GM18870 (cell line): ENCODE measurements around the gene CLEC3A.
"Not testable (repeated sequence)": the region's sequence is repeated elsewhere in the genome, so short reads cannot be mapped to it uniquely, and the experiment has no call there.

Source experiments
- ATAC-seq: cut with Tn5 transposase; IDR thresholded peaks from one replicate; pipeline ENCODE4 v1.9.1; 2021; ENCODE audit warnings: moderate library complexity; ENCODE audit not compliant: unreplicated experiment

The CLEC3A gene, protein sequence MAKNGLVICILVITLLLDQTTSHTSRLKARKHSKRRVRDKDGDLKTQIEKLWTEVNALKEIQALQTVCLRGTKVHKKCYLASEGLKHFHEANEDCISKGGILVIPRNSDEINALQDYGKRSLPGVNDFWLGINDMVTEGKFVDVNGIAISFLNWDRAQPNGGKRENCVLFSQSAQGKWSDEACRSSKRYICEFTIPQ

DNA sequence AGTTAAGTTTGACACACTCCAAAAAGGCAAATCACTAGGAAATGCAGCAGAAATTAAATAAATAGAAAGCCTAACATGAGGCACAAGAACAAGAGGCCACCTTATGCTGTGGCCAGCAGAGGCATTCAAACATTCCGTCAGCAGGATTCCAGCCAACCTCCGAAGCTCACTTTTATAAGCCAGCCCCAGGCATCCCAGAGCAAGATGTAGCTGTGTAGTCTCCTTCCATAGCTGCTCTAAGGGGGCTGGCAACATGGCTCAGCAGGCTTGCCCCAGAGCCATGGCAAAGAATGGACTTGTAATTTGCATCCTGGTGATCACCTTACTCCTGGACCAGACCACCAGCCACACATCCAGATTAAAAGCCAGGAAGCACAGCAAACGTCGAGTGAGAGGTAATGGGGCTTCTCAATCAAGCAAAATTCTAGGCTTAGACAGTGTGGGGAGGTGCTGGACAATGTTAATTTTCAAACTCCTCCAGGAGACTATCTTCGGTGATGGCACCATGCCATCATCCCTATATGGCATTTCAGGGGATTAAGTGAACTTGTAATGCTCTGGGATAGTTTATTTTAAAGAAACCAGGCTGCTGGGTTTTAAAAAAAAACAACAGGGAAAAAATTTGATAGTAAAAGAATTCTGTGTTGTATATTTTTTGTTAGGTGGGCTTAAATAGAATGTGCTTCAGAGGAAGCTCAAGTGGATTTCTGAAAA lies at the start of gene CLEC3A:
CLEC3A (plus strand) TSS at position 202 of the 714 bp plus-strand sequence; CDS start at position 281, 79 bp downstream.
- no peak for ATAC-seq

DNA sequence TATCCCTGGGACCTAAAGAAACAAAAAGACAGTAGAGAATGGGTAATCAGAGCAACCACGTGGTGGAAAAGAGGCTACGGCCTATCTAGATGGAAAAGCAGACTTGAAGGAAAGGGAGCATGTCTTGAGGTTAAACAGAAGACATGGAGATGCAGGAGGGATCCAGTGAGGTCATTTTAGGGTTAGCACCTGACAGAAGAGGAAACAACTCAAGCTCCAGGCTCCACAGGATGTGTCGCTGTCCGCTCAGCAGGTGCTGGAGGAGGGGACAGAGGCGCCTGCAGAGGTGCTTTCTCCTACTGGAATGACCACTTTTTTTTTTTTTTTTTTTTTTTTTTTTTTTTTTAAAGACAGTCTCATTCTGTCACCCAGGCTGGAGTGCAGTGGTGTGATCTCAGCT lies 47.5 kb upstream of the CLEC3A start:
- no peak for ATAC-seq

DNA sequence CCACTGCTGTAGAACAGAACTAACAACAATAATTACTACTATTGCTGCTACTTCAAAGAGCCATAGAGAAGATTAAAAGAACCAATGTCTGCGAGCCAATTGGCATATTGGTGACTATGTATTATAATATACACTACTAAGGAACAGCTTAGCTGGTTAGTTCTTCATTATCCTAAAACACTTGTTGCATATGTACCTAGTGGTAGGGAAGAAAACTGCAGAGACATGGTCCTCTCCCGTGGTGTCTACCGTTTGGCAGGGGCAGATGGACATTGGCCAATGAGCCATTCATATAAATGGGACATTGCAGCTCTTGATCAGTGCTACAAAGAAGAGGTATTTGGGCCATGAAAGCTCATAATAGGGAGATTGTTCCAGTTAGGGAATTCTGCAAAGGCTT lies 46.4 kb upstream of the CLEC3A start:
- ATAC-seq, result no peak

DNA sequence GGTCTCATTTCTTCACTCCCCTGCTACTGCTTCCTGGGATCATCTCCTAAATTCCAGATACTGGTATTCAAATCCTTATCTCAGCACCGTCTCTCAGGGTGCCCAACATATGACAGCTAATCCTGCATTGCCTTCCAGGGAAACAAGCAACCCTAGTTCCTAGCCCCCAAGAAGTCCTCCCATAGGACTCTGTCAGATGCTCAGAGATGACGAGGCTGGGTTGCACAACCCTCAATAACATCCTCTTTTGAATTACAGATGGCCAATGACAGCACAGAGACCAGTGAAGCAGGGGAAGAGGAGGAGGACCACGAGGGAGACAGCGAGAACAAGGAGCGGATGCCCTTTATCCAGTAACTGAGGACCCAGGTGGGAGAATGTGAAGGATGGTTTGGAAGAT lies 45.0 kb upstream of the CLEC3A start:
- no peak for ATAC-seq

DNA sequence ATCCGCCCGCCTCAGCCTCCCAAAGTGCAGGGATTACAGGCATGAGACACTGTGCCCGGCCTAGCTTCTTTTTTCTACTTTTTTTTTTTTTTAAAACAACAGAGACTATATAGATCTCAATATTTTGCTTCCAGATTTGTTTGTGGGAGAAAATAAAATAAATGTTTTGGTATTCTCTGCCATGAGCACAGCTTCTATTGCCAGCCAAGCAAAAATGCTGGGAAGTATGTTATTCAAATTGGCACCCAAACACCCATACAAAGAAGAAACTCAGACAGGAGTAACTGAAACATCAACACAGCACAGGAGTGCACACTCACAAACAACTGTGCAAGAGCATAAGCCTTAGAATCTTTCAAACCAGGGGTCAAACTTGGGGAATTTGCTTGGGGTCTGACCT lies 37.2 kb upstream of the CLEC3A start:
- no peak for ATAC-seq

DNA sequence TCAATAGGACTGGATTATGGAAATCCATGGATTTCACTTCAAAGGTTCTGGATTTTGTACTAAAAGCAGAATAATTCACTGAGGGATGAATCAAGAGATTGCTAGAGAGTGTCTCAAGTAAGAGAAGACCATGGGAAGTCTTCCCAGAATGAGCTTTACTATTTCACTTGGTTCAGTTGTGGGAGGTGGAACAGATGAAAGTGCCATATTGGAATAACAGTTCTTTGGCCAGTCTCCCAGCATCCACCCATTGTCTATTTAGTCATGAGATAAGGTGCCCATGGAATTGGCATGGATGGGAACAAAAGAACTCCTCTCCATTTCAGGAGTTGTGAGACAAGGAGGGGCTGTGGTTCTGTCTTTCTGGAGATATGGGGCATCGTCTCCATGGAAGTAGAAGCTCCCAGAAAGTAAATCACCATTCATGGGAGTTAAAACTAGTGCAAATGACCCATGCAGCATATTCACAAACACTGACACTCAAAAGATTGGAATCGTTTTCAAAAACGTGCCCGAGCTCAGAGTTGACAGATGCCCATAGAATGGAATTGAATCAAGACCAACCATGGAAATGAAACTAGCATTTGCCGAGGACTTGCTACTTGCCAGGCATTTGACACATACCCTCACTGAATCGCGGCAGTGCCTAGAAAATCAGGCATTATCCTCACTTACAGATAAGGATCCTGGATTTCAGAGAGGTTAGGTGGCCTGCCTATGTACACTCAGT lies 36.2 kb upstream of the CLEC3A start:
- no peak for ATAC-seq

DNA sequence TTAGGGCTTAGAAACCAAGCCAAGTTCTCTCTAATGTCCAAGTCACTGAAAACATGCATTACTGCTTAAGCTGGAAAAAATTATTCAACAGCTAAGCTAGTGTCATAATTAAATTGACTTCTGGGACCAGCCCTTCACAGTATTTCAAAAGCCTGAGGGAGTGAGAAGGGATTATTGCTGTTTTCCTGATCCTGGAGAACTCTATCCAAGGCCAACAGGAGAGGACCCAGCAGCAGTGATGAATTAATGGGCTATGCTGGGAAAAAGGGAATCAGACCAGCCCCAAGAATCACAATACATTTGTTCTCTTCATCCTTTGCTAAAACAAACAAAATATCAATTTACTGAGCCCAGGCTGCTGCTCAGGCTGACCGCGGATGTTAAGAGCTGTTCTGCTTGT lies 34.5 kb upstream of the CLEC3A start:
- ATAC-seq, result no peak

DNA sequence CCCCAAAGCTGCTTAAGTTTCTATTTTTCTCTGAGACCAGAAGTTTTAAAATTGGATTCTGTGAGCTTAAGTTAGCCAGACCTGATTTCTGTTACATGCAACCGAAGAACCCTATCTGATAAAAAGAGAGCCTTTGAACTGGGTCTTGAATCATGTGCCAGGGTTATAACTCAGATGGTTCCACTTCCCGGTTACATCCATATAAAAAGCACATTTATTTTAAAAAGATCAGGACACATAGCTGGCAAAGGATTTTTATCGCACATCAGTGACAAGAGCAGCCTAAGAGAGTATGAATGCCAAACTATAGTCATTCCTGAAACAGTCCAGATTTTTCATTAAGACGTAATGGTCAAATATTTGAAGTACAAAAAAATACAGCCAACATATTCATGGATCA lies 32.5 kb upstream of the CLEC3A start:
- no peak for ATAC-seq

DNA sequence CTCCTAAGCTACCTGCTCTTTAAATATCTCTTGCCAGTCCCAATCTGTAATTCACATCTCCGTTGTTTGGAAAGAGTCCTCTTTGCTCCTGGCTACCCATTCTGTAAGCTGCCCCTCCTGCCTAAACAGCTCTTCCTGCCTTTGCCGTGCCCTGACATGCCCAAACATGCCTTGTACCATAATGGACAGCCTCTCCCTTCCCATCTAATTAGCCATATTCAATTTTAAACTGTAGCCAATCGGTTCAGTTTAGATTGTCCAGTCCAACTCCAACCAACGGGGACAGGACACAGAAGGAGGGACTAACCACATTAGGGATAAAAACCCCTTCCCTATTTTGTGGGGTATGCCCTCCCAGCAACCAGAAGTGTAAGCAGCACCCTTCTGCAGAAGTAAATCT lies 30.6 kb upstream of the CLEC3A start:
- no peak for ATAC-seq

DNA sequence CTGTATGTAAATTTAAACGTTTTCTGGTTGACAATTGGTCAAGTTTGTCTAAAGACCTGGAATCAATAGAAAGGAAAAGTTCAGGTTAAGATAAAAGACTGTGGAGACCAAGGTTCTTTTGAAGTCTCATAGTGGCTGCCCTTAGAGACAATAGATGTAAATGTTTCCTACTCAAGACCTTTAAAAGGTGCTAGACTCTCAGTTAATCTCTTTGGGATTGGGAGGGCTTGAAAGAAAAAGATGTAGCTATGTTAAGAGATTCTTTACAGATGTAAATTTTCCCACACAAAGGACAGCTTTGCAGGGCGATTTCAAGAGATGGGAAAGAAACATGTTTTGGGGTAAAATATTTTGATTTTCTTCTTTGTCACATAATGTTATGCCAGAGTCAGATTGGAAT lies 30.0 kb upstream of the CLEC3A start:
- ATAC-seq, result not testable (repeated sequence)

DNA sequence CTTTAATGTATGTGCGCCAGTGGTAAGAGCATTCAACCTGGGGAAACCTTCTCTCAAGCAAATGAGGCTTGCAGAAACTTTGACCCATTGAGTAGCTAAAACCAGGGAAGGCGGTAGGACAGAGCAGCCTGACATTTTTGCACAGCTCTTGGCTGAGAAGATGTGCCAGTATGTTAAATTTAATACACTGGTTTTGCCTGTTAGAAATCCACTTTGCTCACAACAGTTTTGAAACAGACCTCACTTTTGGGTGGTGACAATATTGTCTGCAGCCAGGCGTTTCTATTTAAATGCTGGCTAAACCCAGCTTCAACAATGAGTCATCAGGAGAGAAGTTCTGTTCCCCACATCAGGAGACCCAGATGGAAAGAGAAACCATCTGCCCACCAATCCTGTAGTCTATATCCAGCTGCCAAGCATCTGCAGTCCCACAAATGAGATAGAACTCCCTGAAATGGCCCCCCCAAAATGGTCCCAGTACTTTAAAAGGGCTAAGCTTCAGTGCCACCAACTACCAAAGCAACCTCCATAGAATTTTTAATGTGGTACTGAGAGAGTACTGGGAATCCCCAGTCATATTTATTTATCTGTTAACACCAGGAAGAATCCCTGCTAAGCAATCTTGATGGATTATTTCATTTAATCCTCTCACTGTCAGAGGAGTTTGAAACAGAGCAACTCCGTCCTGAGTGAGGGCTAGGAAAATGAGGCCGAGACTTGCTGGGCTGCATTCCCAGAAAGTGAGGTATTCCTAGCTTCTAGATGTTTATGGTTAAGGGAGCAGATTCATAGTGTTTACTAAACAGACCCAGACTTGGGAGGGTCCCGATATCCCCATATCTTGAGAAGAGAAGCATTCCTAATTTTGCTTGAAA lies 29.0 kb upstream of the CLEC3A start:
- no peak for ATAC-seq

DNA sequence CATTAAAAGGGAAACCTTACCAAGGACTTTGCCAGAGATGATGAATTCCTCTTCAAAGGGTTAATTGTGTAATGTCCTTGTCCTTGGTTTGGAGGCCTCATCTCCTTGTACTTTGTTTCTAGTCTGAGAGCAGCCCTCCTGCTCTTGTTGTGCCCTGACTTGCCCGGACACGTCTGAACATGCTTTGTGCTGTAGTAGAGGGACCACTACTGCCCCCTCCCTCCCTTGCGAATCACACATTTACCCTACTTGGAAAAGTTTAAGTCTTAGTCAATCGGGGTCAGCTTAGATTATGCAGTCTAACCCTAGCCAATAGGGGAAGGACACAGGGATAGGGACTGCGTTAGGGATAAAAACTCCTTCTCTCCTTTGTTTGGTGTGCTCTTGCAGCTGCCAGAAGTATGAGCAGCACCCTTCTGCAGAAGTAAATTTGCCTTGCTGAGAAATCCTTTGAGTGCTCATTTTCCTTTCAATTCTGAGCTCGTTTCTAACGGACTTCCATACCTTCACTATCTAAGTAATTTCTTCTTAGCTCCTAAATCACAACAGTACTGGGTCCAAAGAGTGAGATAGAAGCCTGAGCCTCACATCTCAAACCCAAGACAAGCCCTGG lies 26.4 kb upstream of the CLEC3A start:
- no peak for ATAC-seq

DNA sequence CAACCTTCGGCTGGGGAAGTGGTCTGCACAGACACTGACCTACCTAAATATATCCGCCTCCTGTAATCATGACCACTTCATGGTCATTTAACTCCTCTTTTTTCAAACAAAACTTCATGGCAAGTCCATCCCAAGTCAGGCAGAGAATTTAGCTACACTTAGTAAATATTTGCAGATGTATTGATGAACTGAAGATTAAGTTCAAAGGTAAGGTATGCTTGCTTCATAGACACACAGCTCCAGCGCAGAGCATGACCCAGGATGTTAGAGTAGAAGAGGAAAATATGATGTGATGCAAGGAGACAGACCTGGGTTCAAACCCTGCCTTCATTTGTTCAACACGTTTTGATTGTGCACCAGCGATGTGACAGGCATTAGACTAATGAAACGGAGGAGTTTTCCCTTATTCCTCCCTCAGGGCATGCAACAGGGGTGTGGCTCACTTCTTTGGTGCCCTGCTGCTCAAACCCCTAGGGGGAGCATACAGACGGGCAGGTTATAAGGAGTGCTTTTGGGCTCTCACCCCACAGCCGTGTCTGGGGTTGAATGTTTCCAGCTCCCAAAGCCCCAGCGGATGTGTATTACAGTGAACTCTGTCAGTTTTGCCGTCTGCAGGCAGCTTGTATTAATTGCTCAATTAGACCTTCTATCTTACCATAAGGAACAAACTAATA lies 23.9 kb upstream of the CLEC3A start:
- no peak for ATAC-seq

DNA sequence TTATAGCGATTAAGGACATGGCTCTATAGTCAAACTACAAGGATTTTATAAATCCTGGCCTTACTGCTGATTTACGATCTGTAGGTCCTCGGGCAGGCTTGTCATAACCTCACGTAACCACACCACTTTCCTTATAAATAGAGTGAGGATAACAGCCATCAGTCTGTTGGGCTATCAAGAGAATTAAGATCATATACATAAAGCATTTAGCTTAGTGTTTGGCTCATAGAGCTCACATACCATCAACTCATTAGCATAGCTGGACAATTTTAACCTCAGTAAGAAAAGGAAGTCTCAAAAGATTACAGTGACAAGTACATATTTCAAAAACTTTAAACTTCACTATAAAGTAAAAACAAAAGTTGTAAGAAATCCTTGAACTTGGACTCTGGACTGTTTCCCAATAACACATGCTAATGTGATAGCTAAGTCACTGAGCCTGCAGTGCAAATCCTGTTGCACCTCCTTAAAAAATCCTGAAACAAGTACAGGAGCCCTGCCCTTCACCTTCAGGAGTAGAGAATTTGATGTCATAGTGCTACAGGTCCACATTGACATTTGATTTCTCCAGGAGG lies 20.8 kb upstream of the CLEC3A start:
- no peak for ATAC-seq

DNA sequence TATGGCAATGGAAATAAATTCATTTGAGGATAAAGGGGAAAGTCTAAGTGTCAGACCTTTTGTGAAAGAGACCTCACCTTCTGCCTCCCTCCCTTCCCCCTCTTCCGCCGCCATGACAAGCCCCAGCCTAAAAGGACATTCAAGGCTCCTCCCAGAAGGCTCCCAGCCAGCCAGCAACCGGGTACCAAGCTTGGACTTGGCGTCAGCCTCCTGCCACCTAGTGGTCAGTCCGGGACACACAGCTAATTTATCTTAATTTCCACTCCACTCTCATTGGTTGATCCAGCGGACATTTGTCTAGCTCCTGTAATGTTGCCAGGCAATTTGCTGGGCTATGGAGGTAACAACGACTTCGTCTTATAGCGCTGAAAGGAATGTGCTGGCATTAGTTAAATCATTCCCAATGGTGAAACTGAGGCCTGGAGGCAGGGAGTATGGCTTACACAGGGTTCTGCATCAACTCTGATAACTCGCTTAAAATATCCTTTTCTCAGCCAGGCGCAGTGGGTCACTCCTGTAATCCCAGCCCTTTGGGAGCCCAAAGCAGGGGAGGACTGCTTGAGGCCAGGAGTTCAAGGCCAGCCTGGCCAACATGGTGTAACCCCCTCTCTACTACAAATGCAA lies 19.3 kb upstream of the CLEC3A start:
- peak; percentile 99 for ATAC-seq

DNA sequence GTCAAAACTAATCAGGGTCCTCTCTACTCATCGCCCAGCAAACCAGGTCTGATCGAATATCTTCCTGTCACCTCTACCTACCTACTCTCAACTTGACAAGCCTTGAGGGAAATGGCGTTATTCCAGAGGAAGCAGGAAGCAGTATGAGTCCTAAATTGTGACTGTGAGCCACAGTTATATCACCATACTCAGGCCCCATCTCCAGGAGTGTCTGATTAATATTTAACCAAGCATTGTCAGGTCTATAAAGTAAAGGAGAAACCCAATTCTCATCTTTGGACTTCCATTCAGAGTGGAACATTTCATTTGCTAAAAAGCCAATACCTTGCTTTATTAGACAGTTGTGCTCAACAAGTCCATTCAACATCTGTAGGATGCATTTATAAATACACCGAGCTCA lies 17.8 kb upstream of the CLEC3A start:
- ATAC-seq, result no peak

DNA sequence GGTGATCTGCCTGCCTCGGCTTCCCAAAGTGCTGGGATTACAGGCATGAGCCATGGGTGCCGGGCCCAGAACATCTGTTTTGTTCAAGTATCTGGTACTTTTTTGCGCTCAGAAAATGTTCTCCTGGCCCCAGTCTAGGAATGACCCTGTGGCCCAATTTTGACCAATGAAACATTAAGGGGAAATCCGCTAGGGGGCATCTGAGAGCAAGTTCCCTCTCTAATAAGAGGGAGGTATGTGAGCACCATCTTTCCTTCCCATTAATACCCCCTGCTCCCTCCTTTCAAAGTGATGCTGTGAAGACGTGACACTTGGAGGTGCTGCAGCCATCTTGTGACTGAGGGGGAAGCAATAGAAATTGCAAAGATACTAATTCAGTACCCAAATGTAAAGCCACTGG lies 16.5 kb upstream of the CLEC3A start:
- ATAC-seq, result no peak

DNA sequence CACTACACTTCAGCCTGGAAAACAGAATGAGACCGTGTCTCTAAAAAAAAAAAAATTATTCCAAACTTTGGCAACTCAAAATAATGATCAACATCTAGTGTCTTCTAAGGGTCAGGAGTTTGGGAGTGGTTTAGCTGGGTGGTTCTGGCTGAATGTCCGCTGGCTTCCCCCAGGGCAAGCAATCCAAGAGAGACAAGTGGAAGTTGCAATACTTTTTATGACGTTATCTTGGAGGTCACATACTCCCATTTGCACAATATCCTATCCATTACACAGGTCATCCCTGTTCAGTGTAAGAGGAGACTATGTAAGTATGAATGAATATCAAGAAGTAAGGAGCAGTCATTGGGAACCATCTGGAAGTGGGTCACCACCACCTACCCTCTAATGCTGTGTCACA lies 15.2 kb upstream of the CLEC3A start:
- ATAC-seq, result no peak

DNA sequence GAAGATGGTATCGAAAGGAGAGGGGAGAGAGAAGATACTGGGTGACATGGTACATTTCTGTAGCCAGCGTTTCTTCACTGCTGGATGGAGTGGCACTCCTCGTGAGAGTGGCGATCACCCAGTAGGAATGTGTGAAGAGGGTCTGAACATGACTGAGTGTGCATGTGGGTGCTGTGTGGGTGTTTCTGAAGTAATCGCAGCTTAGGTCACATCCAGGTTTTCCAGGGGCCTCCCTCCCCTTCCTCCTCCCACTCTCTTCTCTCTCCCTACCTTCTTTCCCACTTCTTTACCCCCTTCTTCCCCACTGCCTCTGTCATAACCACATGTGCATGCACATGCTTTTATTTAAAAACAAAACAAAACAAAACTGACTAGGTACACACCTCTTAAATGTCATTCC lies 1.8 kb downstream of the CLEC3A start:
- no peak for ATAC-seq

DNA sequence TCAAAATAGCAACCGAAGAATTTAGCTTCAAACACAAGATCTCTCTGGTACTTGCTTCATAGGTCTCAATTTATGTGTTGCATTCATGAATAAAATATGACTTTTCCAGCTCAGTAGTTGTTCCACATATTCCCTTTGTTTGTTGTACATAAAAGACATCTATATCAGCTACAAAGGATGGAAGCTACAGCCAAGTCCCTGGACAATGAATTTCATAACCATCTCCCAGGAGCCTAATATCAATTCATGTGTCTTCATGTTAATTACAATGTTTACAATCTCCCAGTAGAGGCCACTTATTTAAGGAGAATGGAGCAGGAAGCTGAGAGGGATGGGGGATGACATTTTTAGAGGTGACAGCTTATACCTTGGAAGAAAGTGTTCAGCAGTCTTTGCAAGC lies 3.3 kb downstream of the CLEC3A start:
- ATAC-seq, result no peak
